ENCODE data around the gene PTGIS.

PTGIS gene

DNA sequence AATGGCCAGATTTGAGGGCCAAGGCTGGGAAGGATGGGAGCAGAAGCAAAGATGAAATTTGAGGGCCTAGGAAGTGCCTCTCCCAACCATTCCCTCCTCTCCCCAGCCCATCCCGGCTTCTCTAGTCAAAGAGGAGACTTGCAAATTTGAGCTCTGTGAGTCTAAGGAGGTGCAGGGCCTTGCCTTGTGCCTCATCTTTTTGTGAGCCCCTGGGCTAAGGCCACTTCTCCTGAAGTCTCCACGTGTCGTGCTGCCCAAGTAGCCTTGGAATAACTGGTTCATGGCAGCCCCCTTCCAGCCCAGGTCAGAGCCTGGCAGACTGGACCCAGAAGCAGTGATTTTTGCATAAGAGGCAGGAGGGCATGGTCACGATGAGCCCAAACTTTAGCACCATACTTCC is 6.7 kb downstream of the PTGIS start:
- H3K4me3 ChIP-seq (ENCODE audit: low read depth, low read length): no peak overlapping the region
- no peak for DNase-seq (ENCODE audit: low read depth)
- TF ChIP-seq CTCF (IDR thresholded peaks at IDR 0.05; ENCODE audit: control insufficient read depth, extremely low read depth, insufficient read depth): no peak

DNA sequence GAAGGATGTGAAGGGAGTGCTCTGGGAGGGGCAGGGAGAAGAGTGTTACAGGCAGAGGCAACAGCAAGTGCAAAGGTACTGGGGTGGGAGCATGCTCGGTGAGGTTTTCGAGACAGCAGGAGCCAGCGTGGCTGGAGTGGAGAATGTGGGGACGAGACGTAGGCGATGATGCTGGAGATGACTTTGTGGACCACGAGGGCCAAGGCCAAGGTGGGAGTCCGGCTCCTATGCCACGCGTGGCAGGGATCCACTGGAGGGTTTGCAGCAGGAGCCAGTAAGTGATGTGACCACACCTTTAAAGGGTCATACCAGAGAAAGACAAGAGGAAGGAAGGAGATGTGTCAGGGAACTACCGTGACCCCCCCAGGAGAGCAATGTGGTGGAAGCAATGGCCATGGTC is 7.3 kb downstream of the PTGIS start:
- TF ChIP-seq CTCF (IDR thresholded peaks at IDR 0.05; ENCODE audit: control insufficient read depth, extremely low read depth, insufficient read depth): no peak
- H3K4me3 ChIP-seq (ENCODE audit: low read depth, low read length): no peak overlapping the region
- DNase-seq (ENCODE audit: low read depth): no peak

- TF ChIP-seq CTCF (IDR thresholded peaks at IDR 0.05; ENCODE audit: control insufficient read depth, extremely low read depth, insufficient read depth): no peak
- no peak for DNase-seq (ENCODE audit: low read depth)
- H3K4me3 ChIP-seq (ENCODE audit: low read depth, low read length): no peak overlapping the region
Observed at GRCh38 chr20:49560186-49560585, 7.8 kb downstream of the PTGIS start.

DNA sequence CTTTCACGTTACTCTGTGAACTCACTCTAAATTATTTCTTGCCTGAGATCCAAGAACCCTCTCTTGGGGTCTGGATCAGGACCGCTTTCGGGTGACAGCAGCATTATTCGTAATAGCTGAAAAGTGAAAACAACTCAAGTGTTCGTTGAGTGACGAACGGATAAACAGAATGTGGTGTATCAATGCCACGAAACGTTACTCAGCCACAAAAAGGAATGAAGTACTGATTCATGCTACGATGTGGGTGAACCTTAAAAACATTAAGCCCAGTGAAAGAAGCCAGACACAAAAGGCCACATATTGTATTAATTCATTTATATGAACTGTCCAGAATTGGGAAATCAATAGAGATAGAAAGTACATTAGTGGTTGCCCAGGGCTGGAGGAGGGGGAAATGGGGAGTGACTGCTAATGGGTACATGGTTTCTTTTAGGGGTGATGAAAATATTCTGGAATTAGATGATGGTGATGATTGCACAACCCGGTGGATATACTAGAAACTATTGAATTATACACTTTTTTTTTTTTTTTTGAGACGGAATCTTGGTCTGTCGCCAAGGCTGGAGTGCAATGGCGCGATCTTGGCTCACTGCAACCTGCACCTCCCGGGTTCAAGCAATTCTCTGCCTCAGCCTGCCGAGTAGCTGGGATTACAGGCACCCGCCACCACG is 8.4 kb downstream of the PTGIS start:
- DNase-seq (ENCODE audit: low read depth): no peak
- TF ChIP-seq CTCF (IDR thresholded peaks at IDR 0.05; ENCODE audit: control insufficient read depth, extremely low read depth, insufficient read depth): no peak
- no peak overlapping the region for H3K4me3 ChIP-seq (ENCODE audit: low read depth, low read length)

- DNase-seq (ENCODE audit: low read depth): no peak
- no peak for TF ChIP-seq CTCF (IDR thresholded peaks at IDR 0.05; ENCODE audit: control insufficient read depth, extremely low read depth, insufficient read depth)
- no peak overlapping the region for H3K4me3 ChIP-seq (ENCODE audit: low read depth, low read length)
Observed at GRCh38 chr20:49558826-49559225, 9.1 kb downstream of the PTGIS start.

- no peak overlapping the region for H3K4me3 ChIP-seq (ENCODE audit: low read depth, low read length)
- no peak for DNase-seq (ENCODE audit: low read depth)
- TF ChIP-seq CTCF (IDR thresholded peaks at IDR 0.05; ENCODE audit: control insufficient read depth, extremely low read depth, insufficient read depth): no peak
Observed at GRCh38 chr20:49557449-49557848, 10.5 kb downstream of the PTGIS start.

- no peak for DNase-seq (ENCODE audit: low read depth)
- TF ChIP-seq CTCF (IDR thresholded peaks at IDR 0.05; ENCODE audit: control insufficient read depth, extremely low read depth, insufficient read depth): no peak
- no peak overlapping the region for H3K4me3 ChIP-seq (ENCODE audit: low read depth, low read length)
Observed at GRCh38 chr20:49556621-49557020, 11.3 kb downstream of the PTGIS start.
